Progenitor cell of endocrine pancreas (in vitro differentiated cells): ENCODE results near the gene UGT1A8. TPM values are rescaled to one million over a fixed set of nuclear protein-coding genes. Genes with fewer than 3 reads are reported as not detected.

Experiments
- DNase-seq: peaks from one replicate; pipeline ENCODE4 v3.0.0; 2021; ENCODE audit warnings: low spot score; ENCODE audit not compliant: unreplicated experiment
- H3K27ac Mint-ChIP-seq: 2 replicates; pipeline ENCODE4 v1.8.0; 2021; ENCODE audit warnings: mild to moderate bottlenecking, moderate library complexity, mixed read lengths
- H3K27me3 Mint-ChIP-seq: 2 replicates; pipeline ENCODE4 v1.8.0; 2021; ENCODE audit warnings: mixed read lengths
- H3K36me3 Mint-ChIP-seq: 2 replicates; pipeline ENCODE4 v1.8.0; 2022; ENCODE audit warnings: mixed read lengths; ENCODE audit not compliant: insufficient read depth
- H3K4me1 Mint-ChIP-seq: 2 replicates; pipeline ENCODE4 v1.8.0; 2021; ENCODE audit warnings: low read depth, mixed read lengths
- H3K4me3 Mint-ChIP-seq: 2 replicates; pipeline ENCODE4 v1.8.0; 2021; ENCODE audit warnings: low read depth, mild to moderate bottlenecking, moderate library complexity, mixed read lengths
- H3K9me3 Mint-ChIP-seq: 2 replicates; pipeline ENCODE4 v1.8.0; 2021; ENCODE audit warnings: low read depth, mixed read lengths
- total RNA-seq: library from RNA; stranded (reverse); gene quantifications from 2 replicates; pipeline ENCODE4 v1.2.1, GENCODE V29; 2021
- TF ChIP-seq, protein P1 (sequence below): fragments of 200-600 bp; sonication (generic); IDR thresholded peaks from one replicate; pipeline ENCODE4 v1.5.0; 2021; ENCODE audit warnings: antibody characterized with exemption, mild to moderate bottlenecking; ENCODE audit not compliant: unreplicated experiment

The UGT1A8 gene
- total RNA-seq, 1 donor from 2014 or later, result not detected

DNA sequence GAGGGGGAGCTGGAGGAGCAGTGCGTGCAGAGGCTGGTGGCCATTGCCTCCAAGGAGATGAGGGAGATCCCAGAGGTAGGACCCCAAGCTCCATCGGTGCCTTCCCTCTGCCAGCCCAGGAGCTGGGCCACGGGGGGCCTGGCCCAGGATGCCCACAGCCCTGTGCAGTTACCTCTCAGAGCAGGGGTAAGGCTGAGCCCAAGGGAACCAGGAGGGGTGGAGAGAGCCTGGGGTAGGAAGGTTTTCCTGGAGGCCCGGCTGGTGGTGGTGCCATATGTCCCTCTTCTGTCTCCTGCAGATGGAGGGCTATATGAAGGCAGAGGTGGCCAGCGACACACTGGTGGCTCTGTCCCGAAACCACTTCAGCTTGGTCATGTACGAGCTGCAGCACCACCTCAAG is 172.1 kb downstream of the UGT1A8 start:
- no peak overlapping the region for H3K27ac Mint-ChIP-seq
- H3K9me3 Mint-ChIP-seq, result no peaks in the 10 kb centered on the region
- DNase-seq, result no peak
- no peak overlapping the region for H3K4me3 Mint-ChIP-seq
- no peaks in the 10 kb centered on the region for H3K4me1 Mint-ChIP-seq
- peaks cover 11% of the 10 kb centered on the region for H3K27me3 Mint-ChIP-seq
- H3K36me3 Mint-ChIP-seq, result no peaks in the 10 kb centered on the region
- TF ChIP-seq, protein P1, sequence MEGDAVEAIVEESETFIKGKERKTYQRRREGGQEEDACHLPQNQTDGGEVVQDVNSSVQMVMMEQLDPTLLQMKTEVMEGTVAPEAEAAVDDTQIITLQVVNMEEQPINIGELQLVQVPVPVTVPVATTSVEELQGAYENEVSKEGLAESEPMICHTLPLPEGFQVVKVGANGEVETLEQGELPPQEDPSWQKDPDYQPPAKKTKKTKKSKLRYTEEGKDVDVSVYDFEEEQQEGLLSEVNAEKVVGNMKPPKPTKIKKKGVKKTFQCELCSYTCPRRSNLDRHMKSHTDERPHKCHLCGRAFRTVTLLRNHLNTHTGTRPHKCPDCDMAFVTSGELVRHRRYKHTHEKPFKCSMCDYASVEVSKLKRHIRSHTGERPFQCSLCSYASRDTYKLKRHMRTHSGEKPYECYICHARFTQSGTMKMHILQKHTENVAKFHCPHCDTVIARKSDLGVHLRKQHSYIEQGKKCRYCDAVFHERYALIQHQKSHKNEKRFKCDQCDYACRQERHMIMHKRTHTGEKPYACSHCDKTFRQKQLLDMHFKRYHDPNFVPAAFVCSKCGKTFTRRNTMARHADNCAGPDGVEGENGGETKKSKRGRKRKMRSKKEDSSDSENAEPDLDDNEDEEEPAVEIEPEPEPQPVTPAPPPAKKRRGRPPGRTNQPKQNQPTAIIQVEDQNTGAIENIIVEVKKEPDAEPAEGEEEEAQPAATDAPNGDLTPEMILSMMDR, result no peak

DNA sequence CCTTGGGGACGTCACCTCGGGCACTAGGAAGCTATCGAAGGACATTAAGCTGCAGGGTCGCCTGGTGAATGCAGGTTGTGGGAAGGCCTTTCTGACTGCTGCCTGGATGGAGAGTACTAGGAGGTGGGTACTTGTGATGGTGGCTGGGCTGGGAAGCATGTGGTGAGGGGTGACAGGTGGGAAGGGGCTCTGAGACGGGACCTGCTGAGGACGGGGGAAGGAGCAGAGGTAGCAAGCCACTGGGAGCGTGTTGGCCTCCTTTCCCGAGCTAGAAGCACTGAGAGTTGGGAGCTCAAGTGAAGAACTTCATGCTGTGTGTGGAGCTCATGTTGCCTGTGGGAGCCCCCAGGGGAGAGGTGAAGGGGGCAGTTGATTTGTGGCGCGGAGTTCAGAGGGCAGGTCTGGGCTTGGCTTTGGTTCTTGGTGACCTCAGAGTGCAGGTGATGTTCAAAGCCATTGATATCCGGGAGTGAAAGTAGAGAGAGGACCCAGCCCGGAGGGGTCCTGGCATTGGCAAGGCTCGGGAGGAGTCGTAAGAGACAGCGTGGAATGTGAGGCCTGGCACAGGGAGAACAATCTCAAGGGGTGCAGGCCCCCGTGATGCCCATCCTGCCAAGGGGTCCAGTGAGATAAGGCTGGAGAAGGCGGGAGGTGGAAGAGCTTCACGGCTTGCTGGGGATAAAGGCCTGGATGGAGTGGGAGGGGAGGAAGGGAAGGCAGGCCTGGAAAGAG is 173.9 kb downstream of the UGT1A8 start:
- H3K4me1 Mint-ChIP-seq, result no peaks in the 10 kb centered on the region
- no peak for DNase-seq
- H3K9me3 Mint-ChIP-seq, result no peaks in the 10 kb centered on the region
- peaks cover 11% of the 10 kb centered on the region for H3K27me3 Mint-ChIP-seq
- no peak overlapping the region for H3K4me3 Mint-ChIP-seq
- H3K27ac Mint-ChIP-seq, result no peak overlapping the region
- TF ChIP-seq, protein P1, result no peak
- no peaks in the 10 kb centered on the region for H3K36me3 Mint-ChIP-seq

DNA sequence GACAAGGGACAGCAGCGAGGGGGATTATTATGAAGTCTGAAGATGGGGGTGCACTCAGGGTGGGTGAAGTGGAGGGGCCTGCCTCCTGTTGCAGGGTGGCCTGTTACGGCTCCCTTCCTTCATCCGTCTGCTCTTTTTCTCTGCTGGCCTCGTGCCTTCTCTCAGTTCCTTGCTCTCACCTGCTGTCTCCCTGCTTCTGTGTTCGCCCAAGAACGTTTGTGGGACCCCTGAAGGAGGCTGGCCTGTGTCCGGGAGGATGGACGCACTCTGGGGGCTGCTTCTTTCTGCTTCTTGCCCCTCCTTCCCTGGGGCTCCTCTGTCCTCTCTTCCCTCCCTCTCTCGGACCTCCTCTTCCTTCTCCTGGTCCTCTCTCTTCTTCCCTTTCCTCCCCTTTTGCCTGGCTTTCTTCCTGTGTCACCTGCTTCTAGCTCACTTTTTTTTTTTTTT is 174.5 kb downstream of the UGT1A8 start:
- TF ChIP-seq, protein P1, result no peak
- Mint-ChIP-seq H3K4me1 (no peaks in the 10 kb centered on the region), H3K9me3 (no peaks in the 10 kb centered on the region), H3K27ac (no peak overlapping the region), H3K27me3 (peaks cover 11% of the 10 kb centered on the region), H3K4me3 (no peak overlapping the region), H3K36me3 (no peaks in the 10 kb centered on the region)
- no peak for DNase-seq

DNA sequence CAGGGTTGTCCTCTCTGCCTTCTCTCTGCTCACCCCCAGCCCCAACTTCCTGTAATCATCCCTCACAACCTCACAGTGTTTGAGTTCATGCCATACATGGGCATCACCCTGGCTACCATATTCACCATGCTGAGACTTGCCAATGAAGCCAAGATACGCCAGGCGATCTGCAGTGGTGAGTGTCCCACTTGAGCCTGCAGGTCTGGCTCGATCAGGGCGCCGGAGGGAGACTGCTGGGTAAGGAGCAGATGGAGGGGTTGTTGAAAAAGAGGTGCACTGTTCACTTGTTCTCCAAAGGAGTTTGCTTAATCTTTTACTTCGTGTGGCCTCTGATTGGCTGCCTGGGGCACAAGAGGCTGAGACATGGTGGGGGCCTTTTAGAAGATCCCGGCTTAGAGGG is 175.3 kb downstream of the UGT1A8 start:
- Mint-ChIP-seq H3K4me3 (no peak overlapping the region), H3K9me3 (no peaks in the 10 kb centered on the region), H3K36me3 (no peaks in the 10 kb centered on the region), H3K4me1 (no peaks in the 10 kb centered on the region), H3K27me3 (peaks cover 11% of the 10 kb centered on the region), H3K27ac (no peak overlapping the region)
- TF ChIP-seq, protein P1, result no peak
- no peak for DNase-seq

DNA sequence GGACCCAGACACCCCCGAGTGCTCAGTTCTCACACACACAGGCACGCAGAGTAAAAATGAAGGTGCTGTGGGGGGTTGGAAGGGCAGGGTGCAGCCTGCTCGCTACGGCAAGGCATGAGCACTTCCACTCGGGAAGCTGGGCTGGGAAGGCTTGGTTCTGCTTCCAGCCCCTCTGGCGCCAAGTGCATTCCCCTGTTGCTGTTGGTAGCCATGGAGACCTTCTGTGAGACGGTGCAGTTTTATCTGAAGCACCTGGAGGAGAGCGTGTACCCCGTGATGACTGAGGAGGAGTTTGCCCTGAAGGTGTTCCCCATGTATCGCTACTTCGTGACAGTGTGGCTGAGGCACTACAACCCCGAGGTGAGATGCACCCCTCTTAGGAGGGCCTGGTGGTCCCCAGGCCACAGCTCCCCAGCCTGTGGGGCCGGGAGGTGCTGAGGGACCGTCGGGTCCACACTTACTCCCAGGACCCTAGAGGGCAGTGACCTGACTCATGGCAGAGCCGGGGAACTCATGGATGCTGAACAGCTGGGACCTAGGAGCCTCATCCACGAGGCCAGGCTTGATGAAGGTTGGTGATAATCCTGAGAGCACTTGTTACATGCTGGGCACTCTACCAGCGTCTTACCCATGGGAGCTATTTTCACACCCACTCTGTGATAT is 176.2 kb downstream of the UGT1A8 start:
- no peak overlapping the region for H3K27ac Mint-ChIP-seq
- DNase-seq, result no peak
- TF ChIP-seq, protein P1, result no peak
- H3K27me3 Mint-ChIP-seq, result peaks cover 11% of the 10 kb centered on the region
- no peaks in the 10 kb centered on the region for H3K4me1 Mint-ChIP-seq
- no peak overlapping the region for H3K4me3 Mint-ChIP-seq
- H3K36me3 Mint-ChIP-seq, result no peaks in the 10 kb centered on the region
- no peaks in the 10 kb centered on the region for H3K9me3 Mint-ChIP-seq
